CD4-positive, alpha-beta T cell treated with Interleukin-21 for 1 hour (primary cell): ENCODE results near the gene VRK2.
"Not testable (repeated sequence)": the region's sequence is repeated elsewhere in the genome, so short reads cannot be mapped to it uniquely, and the experiment has no call there.

Experiments used
- DNase-seq: peaks from one replicate; pipeline ENCODE4 v3.0.0-alpha.2; 2020

VRK2 gene

DNA sequence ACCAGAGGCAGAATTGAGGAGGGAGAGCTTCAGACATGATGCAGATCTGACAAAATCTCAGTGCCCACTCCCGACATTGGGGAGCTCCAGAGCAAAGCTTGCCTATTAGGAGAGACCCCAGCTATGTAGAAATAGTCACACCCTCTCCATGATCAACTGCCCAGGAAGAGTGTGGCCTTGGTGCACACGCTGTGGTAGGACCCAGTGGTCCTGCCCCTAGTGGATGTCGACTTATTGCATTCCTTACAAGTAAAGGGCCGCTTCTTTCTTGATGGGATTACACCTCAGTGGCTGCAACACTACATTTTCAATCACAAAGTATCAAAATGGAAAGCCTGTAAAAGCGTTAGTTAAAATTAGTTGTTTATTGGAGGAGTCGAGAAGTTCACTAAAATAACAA, 64.2 kb downstream of the VRK2 start:
- DNase-seq, result no peak

DNA sequence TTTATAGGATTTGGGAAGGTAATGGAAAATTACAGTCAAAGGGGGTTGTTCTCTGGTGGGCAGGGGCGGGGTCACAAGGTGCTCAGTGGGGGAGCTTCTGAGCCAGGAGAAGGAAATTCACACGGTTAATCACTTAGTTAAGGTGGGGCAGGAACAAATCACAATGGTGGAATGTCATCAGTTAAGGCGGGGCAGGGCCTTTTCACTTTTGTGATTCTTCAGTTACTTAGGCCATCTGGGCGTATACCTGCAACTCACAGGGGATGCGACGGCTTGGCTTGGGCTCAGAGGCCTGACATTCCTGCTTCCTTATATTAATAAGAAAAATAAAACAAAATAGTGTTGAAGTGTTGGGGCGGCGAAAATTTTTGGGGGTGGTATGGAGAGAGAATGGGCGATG, 67.0 kb downstream of the VRK2 start:
- not testable (repeated sequence) for DNase-seq

DNA sequence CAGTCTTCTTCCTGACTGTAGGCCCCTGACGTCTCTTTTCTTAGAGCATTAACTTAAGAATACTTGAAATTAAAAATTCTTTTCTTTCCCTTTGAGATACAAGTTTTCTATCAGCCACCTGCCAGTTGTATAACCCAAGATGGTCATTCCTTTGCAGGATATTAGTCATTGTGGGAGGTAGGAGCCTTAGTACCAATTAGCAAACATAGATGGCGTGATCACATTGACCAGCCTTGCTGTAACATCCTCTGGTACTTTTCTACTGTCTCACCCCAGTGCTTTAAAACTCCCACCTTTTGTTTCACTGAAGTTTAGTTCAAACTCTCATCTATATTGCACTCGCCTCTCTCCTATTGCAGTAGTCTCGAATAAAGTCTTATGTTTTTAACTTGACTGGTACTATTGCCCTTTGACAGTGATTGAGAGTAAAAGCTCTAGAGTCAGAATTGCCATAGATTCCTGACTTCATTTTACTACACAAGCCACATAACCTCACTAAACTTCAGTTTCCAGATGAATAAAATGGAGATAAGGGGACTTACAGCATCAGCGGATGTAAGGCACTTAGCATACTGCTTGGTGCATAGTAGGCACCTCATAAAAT, 74.1 kb downstream of the VRK2 start:
- no peak for DNase-seq

DNA sequence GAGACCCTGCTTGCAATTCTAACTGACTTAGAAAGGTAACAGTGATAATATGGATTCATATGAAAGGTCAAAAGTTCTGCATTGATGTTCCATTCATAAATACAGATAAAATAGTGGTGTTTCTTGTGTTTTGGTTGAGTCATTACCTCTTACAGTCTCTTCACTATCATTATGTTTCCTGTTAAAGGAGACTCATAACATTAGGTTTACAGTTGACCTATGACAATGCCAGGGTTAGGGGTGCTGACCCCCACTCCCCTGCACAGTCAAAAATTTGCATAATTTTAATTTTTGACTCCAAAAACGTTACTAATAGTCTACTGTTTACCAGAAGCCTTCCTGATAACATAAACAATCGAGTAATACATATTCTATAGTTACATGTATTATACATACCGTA, 75.4 kb downstream of the VRK2 start:
- DNase-seq, result no peak

DNA sequence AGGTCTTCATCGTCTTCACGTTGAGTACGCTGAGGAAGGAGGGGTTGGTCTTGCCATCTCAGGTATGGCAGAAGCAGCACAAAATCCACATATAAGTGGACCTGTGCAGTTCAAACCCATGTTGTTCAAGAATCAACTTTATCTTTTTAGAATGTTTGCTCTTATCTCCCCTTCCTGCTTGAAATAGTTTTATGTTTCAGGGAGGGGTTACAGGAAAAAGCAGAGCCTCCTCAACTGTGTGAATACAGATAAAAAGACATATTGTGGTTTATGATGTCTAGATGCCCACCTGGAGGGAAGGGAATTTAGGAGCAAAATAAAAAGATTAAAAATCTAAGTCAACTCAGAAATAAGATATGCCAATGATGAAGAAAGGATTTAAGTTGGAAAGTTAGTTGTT, 75.9 kb downstream of the VRK2 start:
- no peak for DNase-seq

DNA sequence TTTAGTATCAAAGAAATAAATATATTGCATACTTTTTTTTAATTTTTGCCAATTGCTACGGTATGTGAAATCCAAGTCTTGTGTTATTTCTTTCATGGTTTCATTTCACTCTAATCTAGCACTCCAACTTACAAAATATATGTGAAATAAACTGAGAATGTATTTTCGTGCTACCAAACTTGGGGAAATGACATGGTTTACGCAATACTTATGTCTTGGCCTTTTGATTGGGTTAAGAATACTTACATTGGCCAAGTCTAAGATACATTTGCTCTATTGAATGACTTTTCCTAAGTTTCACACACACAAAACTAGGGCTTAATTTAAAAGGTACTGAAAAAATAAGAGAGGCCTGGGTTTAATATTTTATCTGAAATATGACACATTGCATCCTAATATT, 80.5 kb downstream of the VRK2 start:
- DNase-seq, result no peak

DNA sequence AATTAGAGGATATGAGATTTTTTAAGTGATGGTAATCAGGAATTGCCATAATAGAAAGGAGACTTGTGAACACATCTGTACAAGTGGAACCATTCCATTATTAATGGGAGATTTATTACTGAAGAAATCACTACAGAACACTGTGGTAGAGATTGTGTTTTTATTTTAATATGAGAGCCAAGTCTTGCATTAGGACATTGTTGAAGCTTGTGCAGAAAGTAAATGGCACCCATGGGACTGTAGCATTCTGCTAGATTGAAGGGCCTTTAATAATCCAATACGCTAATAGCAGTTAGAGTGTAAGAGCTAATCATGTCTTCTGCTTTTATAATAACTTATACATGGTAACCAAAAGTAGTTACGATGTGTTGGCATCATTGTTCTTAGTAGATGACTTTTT, 83.6 kb downstream of the VRK2 start:
- DNase-seq, result no peak

DNA sequence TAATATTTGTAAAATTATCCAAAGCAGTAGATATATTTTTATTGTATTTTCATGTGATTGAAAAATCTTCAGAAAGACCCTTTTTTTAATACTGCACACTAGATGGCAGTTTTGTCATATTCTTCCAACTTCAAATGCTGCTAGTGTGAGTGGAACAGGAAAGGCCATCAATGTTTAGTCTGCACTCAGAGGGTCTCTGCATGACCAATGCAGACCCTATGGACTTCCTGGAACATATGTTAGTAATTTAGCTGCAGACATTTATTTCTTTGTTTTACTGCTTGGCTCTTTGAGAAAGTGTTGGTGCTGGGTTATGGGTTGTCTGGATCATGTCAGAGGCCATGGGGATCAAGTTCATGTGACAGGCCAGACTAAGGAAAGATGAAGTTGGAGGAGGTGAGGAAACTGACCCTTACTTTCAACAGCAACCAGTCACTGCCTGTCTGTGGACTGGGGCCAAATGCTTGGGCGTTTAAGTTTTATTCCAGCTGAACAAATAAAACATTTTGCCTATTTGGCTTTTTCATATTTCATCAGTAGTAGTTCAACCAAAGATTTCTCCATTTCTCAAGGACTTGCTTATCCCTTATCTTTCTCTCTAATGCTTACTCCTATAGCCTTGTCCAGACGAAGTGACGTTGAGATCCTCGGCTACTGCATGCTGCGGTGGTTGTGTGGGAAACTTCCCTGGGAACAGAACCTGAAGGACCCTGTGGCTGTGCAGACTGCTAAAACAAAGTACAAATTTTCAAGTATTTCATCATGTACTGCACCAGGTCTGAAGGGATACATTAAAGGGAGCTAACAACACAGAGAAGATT, 84.8 kb downstream of the VRK2 start:
- no peak for DNase-seq

DNA sequence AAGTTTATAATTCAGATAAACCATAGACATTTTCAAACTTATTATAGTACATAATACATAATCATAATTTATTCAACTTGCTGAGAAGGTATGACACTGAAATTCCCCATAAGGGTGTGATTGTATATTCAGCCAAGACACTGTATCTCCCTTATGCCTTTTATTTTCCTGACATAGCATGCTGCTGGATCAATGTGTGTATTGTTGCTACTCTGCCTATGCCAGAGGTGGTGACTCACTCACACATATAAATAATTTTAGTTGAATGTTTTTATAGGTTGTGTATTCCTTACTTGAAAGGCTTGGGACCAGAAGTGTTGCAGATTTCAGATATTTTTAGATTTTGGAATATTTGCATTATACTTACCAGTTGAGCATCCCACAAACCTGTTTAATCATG, 86.8 kb downstream of the VRK2 start:
- no peak for DNase-seq

DNA sequence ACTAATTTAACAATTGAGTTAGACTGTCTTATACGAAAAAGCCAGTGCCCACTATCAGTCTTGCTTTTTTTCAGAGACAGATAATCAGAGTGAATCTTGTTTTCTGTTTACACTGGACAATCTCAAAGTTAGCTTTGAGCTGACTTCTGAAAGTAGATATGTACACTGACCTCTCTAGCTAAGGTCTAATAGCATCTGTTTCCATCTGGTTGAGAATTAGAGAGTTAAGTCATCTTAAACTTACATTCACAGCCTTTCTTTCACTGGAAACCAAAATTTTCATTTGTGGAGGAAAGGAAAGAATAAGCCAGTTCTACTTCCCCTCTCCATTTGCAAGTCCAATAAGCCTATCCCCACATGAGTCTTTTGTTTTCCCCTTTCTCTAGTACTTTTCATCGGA, 89.3 kb downstream of the VRK2 start:
- DNase-seq, result no peak

DNA sequence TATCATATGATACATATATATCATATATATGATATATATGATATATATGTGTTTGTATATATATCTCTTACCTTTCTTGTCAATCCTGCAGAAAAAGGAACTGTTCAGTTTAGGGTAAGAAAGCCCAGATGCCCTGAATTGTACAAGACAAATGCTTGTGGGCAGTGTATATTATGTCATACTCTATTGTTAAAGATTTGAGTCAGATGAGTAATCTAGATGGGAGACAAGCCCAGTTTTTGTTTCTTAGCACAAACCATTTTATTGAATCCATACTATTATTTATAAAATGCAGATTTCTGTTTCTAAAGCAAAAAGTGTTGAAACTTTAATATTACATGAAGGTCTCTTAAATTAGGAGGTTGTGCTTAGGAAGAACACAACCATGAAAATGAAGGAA, 90.6 kb downstream of the VRK2 start:
- no peak for DNase-seq

DNA sequence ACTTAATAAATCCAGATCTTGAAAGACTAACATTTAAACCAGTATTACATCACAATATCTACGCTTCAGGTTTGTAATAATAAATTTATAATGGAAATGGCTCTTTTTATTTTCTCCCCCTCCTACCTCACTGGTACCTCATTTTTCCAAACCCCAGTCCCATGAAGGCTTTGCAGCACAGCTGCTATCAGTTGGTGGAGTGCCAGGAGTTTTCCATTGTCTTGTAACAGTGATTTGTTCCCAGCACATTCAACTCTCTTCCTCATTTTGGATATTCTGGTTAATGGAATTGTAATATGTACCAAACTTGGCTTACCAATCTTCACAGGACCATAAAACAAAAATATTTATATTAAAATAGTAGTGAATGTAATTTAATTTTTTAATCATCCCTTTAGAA, 91.2 kb downstream of the VRK2 start:
- DNase-seq, result no peak

DNA sequence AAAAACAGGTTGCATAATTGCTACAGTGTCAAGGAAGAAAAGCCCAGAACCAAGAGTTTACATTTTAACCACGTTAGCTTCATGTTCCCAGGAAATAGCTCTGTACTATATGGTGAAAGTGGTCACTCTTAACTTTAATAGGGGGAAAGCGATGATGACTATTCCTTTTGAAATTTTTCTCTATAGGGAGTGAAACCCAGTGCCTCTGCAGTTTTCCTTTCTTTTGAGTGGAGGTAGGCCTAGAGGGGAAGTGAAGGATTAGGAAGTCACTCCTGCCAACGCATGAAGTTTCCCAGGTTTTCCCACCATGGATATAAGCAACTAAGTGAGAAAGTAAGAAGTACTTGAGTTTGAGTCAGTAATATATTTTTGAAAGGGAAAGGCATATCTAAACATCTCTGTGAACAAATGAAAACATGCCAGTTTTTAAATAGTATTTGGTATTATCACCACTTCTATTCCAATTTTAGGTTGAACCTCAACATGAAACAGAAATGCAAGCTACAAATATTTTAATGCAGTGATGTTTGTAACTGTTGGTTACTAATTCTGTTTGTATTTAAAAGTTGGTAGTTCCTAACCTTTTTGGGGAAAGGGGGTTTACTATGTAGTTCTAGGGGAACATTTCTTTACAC, 91.9 kb downstream of the VRK2 start:
- no peak for DNase-seq

DNA sequence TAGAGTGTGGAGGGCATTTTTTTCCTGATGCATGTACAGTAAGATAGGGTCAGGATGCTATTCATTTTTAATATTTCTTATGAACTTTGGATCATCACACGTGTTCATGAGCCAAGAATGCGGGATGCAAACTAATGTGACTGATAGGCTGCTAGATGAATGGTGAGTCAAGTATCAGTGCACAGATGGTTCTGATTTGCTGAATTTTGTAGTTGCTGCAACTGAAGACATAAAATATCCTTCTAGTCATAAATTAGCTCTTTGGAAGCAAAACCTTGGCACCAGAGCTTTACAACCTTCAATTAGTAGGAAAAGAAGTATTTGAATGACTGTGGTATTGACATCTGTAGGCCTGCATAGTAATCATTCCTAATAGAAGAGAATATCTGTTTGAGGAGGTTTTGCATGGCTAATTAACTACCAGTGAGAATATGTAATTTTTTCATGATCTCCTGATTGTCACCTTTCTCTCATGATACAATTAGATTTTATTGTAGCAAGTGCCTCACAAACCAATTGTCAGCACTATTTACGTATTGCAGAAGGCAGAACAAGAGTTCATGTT, 94.0 kb downstream of the VRK2 start:
- no peak for DNase-seq

DNA sequence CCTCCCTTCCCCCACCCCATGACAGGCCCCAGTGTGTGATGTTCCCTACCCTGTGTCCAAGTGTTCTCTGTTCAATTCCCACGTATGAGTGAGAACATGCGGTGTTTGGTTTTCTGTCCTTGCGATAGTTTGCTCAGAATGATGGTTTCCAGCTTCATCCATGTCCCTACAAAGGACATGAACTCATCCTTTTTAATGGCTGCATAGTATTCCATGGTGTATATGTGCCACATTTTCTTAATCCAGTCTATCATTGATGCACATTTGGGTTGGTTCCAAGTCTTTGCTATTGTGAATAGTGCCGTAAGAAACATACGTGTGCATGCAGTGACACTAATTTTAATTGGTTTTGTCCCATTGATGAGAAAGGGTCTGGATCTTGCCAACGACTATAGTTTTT, 99.2 kb downstream of the VRK2 start:
- not testable (repeated sequence) for DNase-seq

DNA sequence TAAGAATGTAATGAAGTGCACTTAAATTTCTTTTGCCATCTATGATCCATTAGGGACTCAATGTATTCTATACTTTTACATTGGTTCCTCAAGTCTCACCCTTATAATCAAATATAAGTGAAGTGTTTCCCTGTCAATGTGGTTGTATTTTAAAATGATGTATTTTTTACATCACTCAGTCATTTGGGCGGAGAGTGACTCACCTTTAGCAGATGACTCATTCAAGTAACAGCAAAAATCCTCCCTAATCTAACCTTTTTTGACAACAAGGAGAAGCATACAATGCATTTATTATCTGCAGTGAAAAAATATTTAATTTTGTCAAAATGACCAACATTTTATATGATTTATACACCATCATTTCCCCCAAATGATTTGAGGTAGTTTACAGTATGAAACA, 100.1 kb downstream of the VRK2 start:
- no peak for DNase-seq

DNA sequence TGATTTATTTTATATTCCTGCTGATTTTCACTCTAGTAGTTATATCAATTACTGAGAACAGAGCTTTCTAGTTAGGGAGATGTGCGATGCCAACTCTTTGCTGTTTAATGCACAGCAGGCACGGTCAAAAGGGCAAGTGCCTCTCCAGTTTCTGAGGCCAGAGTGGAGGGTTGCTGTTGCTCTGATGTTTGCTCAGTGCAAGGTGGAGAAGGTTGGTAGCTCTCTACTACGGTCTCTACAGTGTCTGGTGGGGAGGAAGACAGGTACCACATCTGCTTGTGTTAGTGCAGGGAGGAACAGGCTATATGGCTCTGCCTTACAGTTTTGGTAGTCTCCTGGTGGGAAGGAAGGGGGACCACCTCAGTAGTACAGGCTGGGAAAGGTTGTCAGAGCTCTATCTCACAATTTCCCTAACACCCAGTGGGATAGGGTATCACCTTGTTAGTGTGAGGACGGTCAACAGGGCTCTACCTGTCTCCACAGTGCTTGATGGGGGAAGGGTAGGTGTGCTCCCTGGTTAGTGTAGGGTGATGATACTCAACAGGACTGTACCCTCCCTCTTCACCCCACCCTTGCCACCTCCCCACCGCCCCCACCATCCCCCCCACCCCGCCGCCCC, 108.7 kb downstream of the VRK2 start:
- DNase-seq, result no peak

DNA sequence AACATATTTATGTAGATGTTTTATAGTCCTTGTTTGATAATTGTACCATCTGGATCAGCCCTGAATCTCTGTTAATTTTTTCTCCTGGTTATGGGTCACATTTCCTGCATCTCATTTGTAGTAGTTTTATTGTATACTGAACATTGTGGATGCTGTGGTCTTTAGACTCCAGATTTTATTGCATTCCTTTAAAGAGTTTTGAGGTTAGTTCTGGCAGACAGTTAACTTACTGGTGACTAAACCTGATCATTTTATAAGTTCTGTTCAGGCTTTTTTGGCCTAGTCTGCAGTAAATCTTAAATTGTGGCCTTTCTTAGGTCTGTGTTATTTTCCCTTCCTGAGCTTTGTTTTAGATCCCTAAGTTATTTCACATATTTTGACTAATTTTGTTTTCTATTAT, 110.2 kb downstream of the VRK2 start:
- DNase-seq, result no peak

DNA sequence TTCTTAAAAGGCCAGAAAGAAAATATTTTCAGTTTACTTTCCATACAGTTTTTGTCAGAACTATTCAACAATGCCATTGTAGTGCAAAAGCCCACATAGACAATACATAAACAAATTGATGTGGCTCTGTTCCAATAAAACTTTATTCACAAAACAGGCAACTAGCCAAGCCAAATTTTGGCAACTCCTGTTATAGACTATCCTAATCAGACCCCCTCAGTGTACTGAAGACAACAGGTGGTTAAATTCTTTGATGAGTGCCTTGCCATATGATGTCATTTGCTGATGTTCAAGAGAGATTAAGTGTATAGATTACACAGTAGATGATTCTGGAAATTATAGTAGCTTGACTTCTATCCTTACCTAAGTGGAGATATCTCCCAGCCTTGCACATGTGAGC, 111.1 kb downstream of the VRK2 start:
- no peak for DNase-seq

DNA sequence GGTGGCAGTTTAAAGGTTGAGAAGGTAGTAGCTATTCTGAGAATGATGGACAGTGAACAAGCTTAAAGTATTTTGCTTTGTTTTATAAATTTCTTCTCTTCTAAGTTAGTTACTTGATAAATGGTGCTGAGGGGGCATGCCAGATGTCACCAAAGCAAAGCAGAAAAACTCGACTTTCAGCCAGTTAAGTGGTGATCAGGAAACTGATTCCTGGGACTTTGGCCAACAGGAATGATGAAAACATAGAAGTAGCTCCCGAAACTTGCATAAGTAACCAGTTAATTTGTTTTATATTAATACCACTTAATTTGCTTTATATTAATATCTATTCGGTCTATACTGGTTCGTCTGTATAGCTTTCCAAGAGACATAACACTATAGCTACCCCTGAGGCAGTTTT, 111.9 kb downstream of the VRK2 start:
- DNase-seq, result no peak

DNA sequence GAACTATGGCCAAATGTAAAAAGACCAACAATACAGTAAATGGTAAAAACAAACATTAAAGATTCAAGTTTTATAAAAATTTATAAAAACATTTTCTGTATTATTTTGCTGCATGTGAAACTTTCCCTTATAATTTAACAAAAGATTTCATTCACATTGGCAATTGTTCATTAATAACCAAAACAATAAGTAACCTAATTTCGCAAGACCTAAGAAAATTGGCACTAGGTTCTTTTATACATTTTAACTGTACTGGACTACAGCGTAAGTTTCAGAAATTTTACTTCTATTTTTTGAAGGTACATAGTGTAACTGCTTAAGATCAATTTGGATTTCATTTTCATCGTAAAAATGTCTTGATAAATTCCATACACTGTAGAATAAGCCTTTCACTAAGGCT, 117.3 kb downstream of the VRK2 start:
- no peak for DNase-seq

DNA sequence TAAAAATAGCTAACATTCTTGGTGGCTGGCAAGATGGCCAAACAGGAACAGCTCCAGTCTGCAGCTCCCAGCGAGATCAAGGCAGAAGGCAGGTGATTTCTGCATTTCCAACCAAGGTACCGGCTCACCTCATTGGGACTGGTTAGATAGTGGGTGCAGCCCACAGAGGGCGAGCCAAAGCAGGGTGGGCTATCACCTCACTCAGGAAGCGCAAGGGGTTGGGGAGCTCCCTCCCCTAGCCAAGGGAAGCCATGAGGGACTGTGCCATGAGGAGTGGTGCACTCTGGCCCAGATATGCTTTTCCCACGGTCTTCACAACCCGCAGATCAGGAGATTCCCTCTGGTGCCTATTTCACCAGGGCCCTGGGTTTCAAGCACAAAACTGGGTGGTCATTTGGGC, 121.5 kb downstream of the VRK2 start:
- not testable (repeated sequence) for DNase-seq

DNA sequence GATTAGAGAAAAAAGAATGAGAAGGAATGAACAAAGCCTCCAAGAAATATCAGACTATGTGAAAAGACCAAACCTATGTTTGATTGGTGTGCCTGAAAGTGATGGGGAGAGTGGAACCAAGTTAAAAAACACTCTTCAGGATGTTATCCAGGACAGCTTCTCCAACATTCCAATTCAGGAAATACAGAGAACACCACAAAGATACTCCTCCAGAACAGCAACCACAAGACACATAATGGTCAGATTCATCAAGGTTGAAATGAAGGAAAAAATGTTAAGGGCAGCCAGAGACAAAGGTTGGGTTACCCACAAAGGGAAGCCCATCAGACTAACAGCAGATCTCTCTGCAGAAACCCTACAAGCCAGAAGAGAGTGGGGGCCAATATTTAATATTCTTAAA, 123.2 kb downstream of the VRK2 start:
- DNase-seq, result not testable (repeated sequence)
